Trophoblast cell (in vitro differentiated cells and primary cell): ENCODE results near the gene NF1.
"Not testable (repeated sequence)": the region's sequence is repeated elsewhere in the genome, so short reads cannot be mapped to it uniquely, and the experiment has no call there.

Experiments used
- DNase-seq, 2 donors: peaks; one replicate each; pipeline ENCODE4 v3.0.0-alpha.2; 2016
- H2AFZ ChIP-seq: 2 replicates; pipeline ENCODE4 v1.6.1; 2013; ENCODE audit warnings: low read length, moderate library complexity, mild to moderate bottlenecking; ENCODE audit not compliant: insufficient read depth, poor library complexity
- H2AK5ac ChIP-seq: 2 replicates; pipeline ENCODE4 v1.6.1; 2013; ENCODE audit warnings: mild to moderate bottlenecking, low read length
- H2BK120ac ChIP-seq: 2 replicates; pipeline ENCODE4 v1.6.1; 2013; ENCODE audit warnings: low read length, mild to moderate bottlenecking, moderate library complexity; ENCODE audit not compliant: insufficient read depth, poor library complexity
- H2BK12ac ChIP-seq: 2 replicates; pipeline ENCODE4 v1.6.1; 2013; ENCODE audit warnings: mild to moderate bottlenecking, low read length, moderate library complexity
- H2BK5ac ChIP-seq: 2 replicates; pipeline ENCODE4 v1.6.1; 2013; ENCODE audit warnings: low read length, low read depth, moderate library complexity, mild to moderate bottlenecking; ENCODE audit not compliant: poor library complexity
- H3K14ac ChIP-seq: 2 replicates; pipeline ENCODE4 v1.6.1; 2013; ENCODE audit warnings: mild to moderate bottlenecking, low read length
- H3K18ac ChIP-seq: 2 replicates; pipeline ENCODE4 v1.6.1; 2013; ENCODE audit warnings: mild to moderate bottlenecking, low read length
- H3K23ac ChIP-seq: 2 replicates; pipeline ENCODE4 v1.6.1; 2013; ENCODE audit warnings: low read length
- H3K27ac ChIP-seq: 2 replicates; pipeline ENCODE4 v1.5.1; 2013; ENCODE audit warnings: low read depth, mild to moderate bottlenecking, inconsistent platforms, low read length, moderate library complexity
- H3K27me3 ChIP-seq: 2 replicates; pipeline ENCODE4 v1.6.1; 2013; ENCODE audit warnings: inconsistent platforms, mild to moderate bottlenecking, low read length, moderate library complexity; ENCODE audit not compliant: insufficient read depth
- H3K36me3 ChIP-seq, 2 experiments: 1 replicate in 1 of 2; 2 replicates in 1 of 2; pipeline ENCODE4 v1.6.1; 2013; ENCODE audit warnings: low read length in 2 of 2, mild to moderate bottlenecking in 2 of 2, moderate library complexity in 1 of 2; ENCODE audit not compliant: insufficient read depth in 2 of 2, control insufficient read depth in 1 of 2
- H3K4ac ChIP-seq: 2 replicates; pipeline ENCODE4 v1.6.1; 2013; ENCODE audit warnings: low read depth, mild to moderate bottlenecking, low read length, moderate library complexity
- H3K4me1 ChIP-seq, 2 experiments: 1 replicate in 1 of 2; 2 replicates in 1 of 2; pipeline ENCODE4 v1.6.1; 2013; ENCODE audit warnings: low read length in 2 of 2, mild to moderate bottlenecking in 2 of 2, moderate library complexity in 1 of 2; ENCODE audit not compliant: insufficient read depth in 2 of 2, control insufficient read depth in 1 of 2
- H3K4me2 ChIP-seq: 2 replicates; pipeline ENCODE4 v1.6.1; 2013; ENCODE audit warnings: inconsistent platforms, mild to moderate bottlenecking, low read length, moderate library complexity
- H3K4me3 ChIP-seq: 2 replicates; pipeline ENCODE4 v1.5.1; 2013; ENCODE audit warnings: mild to moderate bottlenecking, low read depth, low read length, inconsistent platforms
- H3K79me1 ChIP-seq: one replicate; pipeline ENCODE4 v1.6.1; 2013; ENCODE audit warnings: low read length
- H3K79me2 ChIP-seq: 2 replicates; pipeline ENCODE4 v1.6.1; 2013; ENCODE audit warnings: low read length, mild to moderate bottlenecking; ENCODE audit not compliant: control insufficient read depth, insufficient read depth, poor library complexity
- H3K9ac ChIP-seq: 2 replicates; pipeline ENCODE4 v1.6.1; 2013; ENCODE audit warnings: mild to moderate bottlenecking, low read length
- H3K9me3 ChIP-seq: 2 replicates; pipeline ENCODE4 v1.6.1; 2013; ENCODE audit warnings: low read depth, mild to moderate bottlenecking, control low read depth, inconsistent platforms, low read length; ENCODE audit not compliant: insufficient read depth
- H4K12ac ChIP-seq: 2 replicates; pipeline ENCODE4 v1.6.1; 2013; ENCODE audit warnings: low read depth, mild to moderate bottlenecking, low read length, moderate library complexity
- H4K8ac ChIP-seq: 2 replicates; pipeline ENCODE4 v1.6.1; 2013; ENCODE audit warnings: low read depth, mild to moderate bottlenecking, low read length, moderate library complexity
- H4K91ac ChIP-seq: one replicate; pipeline ENCODE4 v1.6.1; 2013; ENCODE audit warnings: low read depth, mild to moderate bottlenecking, low read length, moderate library complexity
- WGBS: extraction: QIAGEN DNeasy Blood & Tissue Kit; methylation state at CpG from one replicate; pipeline ENCODE4 v1.1.7; 2013; ENCODE audit warnings: missing lambda C conversion rate; ENCODE audit not compliant: insufficient read length, insufficient coverage; ENCODE audit errors: extremely low coverage; 5-methylcytosine and 5-hydroxymethylcytosine counted together

The NF1 gene

DNA sequence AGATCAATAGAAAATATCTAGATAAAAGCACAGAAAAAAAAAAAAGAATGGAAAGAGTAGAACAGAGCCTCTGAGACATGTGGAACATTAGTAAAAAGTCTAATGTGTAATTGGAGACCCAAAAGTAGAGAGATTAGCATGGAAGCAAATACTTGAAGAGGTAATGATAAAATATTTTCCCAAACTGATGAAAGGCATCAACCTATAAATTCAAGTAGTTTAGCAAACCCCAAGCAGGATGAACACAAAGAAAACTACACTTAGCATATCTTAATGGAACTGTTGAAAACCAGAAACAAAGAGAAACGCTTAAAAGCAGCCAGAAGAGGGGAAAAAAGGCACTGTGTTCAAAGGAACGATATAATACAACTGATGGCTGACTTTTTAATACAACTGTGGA lies 16.4 kb downstream of the NF1 start:
- Histone ChIP-seq H4K8ac (no peak overlapping the region), H3K36me3 (no peaks in the 10 kb centered on the region), H4K91ac (no peak overlapping the region), H3K27ac (no peak overlapping the region), H3K79me1 (no peaks in the 10 kb centered on the region), H2BK120ac (no peak overlapping the region), H3K27me3 (no peaks in the 10 kb centered on the region), H3K9ac (no peak overlapping the region), H3K4ac (no peak overlapping the region), H3K79me2 (no peaks in the 10 kb centered on the region), H3K23ac (no peak overlapping the region), H2BK12ac (no peak overlapping the region), H3K4me1 (no peaks in the 10 kb centered on the region), H3K9me3 (no peaks in the 10 kb centered on the region), H4K12ac (no peak overlapping the region), H3K14ac (no peak overlapping the region), H2AK5ac (no peak overlapping the region), H2BK5ac (no peak overlapping the region), H2AFZ (no peak overlapping the region), H3K4me3 (no peak overlapping the region), H3K18ac (no peak overlapping the region), H3K4me2 (no peak overlapping the region)
- no CpG with 5 or more reads among the region's 2 CpGs for WGBS
- no peak for DNase-seq

DNA sequence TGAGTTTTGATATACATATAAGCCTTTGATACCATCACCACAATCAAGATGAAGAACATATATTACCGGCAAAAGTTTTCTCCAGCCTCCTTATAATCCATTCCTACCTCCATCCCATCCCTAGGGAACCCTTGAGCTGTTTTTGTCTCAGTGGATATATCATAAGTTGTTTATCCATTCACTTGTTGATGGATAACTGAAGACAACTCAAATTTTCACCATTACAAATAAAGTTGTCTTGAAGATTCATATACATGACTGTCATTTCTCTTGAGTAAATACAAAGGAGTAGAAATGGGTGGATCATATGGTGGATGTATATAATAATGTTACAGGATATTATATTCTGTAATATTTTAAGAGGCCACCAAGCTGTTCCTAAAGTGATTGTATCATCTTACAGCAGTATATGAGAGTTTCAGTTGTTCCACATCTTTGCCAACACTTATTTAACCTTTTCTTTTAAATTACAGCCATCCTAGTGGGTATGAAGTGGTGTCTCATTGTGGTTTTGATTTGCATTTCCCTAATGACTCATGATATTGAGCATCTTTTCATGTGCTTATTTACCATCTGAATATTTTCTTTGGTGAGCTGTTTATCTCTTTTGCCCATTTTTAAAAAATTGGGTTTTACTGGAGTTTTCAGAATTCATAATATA lies 17.4 kb downstream of the NF1 start:
- H2BK5ac ChIP-seq = no peak overlapping the region
- no peak overlapping the region for H3K4me3 ChIP-seq
- no peak overlapping the region for H3K9ac ChIP-seq
- H3K79me1 ChIP-seq = no peaks in the 10 kb centered on the region
- no peaks in the 10 kb centered on the region for H3K36me3 ChIP-seq
- no peak overlapping the region for H2AFZ ChIP-seq
- DNase-seq = no peak
- H2AK5ac ChIP-seq = no peak overlapping the region
- no peak overlapping the region for H3K27ac ChIP-seq
- no peaks in the 10 kb centered on the region for H3K4me1 ChIP-seq
- no peak overlapping the region for H3K14ac ChIP-seq
- no peaks in the 10 kb centered on the region for H3K27me3 ChIP-seq
- H3K18ac ChIP-seq = no peak overlapping the region
- H3K79me2 ChIP-seq = peaks cover 2% of the 10 kb centered on the region
- no peak overlapping the region for H2BK12ac ChIP-seq
- no peak overlapping the region for H4K8ac ChIP-seq
- no peaks in the 10 kb centered on the region for H3K9me3 ChIP-seq
- H3K4me2 ChIP-seq = no peak overlapping the region
- no peak overlapping the region for H2BK120ac ChIP-seq
- H3K23ac ChIP-seq = no peak overlapping the region
- no peak overlapping the region for H3K4ac ChIP-seq
- no peak overlapping the region for H4K91ac ChIP-seq
- H4K12ac ChIP-seq = no peak overlapping the region
- WGBS = no CpG with 5 or more reads among the region's 1 CpG

DNA sequence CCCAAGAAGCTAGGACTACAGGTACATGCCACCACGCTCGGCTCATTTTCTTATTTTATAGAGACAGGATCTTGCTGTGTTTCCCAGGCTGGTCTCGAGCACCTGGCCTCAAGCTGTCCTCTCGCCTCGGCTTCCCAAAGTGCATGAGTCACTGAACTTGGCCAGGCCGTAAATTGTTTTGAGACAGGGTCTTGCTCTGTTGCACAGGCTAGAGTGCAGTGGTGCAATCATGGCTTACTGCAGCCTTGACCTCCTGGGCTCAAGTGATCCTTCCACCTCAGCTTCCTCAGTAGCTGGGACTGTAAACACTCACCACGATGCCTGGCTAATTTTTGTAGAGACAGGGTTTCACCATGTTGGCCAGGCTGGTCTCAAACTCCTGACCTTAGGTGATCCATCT lies 18.6 kb downstream of the NF1 start:
- H3K79me2 ChIP-seq, H3K27ac ChIP-seq, H2AFZ ChIP-seq, H3K27me3 ChIP-seq, H3K4me3 ChIP-seq, H3K4ac ChIP-seq, H3K23ac ChIP-seq, DNase-seq, H3K14ac ChIP-seq, H3K18ac ChIP-seq, H4K12ac ChIP-seq, H2AK5ac ChIP-seq, H3K4me1 ChIP-seq, H2BK120ac ChIP-seq, H3K36me3 ChIP-seq, H3K79me1 ChIP-seq, H3K4me2 ChIP-seq, H4K91ac ChIP-seq, H3K9me3 ChIP-seq, H4K8ac ChIP-seq, H2BK5ac ChIP-seq, H2BK12ac ChIP-seq, H3K9ac ChIP-seq: not testable (repeated sequence)
- no CpG with 5 or more reads among the region's 7 CpGs for WGBS

DNA sequence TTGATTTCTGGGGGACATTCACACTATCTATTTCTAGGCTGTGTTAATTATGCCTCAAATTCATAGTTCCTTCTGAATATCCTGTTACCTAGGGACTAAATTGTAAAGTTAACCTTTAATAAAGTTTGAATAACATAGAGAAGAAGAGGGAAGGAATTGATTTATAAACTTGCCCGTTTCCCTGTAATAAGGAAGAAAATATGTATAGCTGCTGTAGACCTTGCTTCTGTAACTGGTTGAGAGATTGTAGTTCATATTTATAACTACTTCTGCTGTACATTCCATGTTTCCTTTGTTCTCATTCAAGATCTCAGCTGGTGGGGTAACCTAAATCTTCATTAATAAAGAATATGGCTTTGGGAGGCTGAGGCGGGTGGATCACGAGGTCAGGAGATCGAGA lies 19.2 kb downstream of the NF1 start:
- WGBS = no CpG with 5 or more reads among the region's 4 CpGs
- H4K91ac ChIP-seq = no peak overlapping the region

More for the DNA sequence above, 19.2 kb downstream of the NF1 start:
- Histone ChIP-seq H3K9ac (no peak overlapping the region), H4K8ac (no peak overlapping the region), H3K4ac (no peak overlapping the region), H3K14ac (no peak overlapping the region), H3K18ac (no peak overlapping the region), H2BK5ac (no peak overlapping the region), H2BK12ac (no peak overlapping the region), H3K9me3 (no peaks in the 10 kb centered on the region), H3K4me2 (no peak overlapping the region), H3K79me1 (no peaks in the 10 kb centered on the region), H3K27ac (no peak overlapping the region), H2AFZ (no peak overlapping the region), H4K12ac (no peak overlapping the region), H3K36me3 (no peaks in the 10 kb centered on the region), H3K23ac (no peak overlapping the region), H3K79me2 (peaks cover 4% of the 10 kb centered on the region), H2AK5ac (no peak overlapping the region), H3K27me3 (no peaks in the 10 kb centered on the region), H3K4me1 (no peaks in the 10 kb centered on the region), H3K4me3 (no peak overlapping the region), H2BK120ac (no peak overlapping the region)
- DNase-seq = no peak
